Esophagus squamous epithelium (tissue), 5 donors: ENCODE data around the gene CAMKMT. TPM values are rescaled to one million over a fixed set of nuclear protein-coding genes. Genes with fewer than 3 reads are reported as not detected.

Source experiments
- DNase-seq: peaks from one replicate; lab custom pipeline; 2025; lab: John Stamatoyannopoulos, UW
- H3K27ac ChIP-seq, 4 donors: fragments of 200-600 bp; sonication (generic); one replicate each; pipeline ENCODE4 v1.5.1; 2016 to 2019; ENCODE audit warnings: mild to moderate bottlenecking in 1 of 4
- H3K27me3 ChIP-seq, 4 donors: fragments of 200-600 bp; sonication (generic); 1 replicate in 3 of 4; 2 replicates in 1 of 4; pipeline versions ENCODE4 v1.5.1 to v1.6.0; 2017 to 2021; ENCODE audit warnings: antibody characterized with exemption in 1 of 4
- H3K36me3 ChIP-seq, 3 donors: fragments of 200-600 bp; sonication (generic); one replicate each; pipeline ENCODE4 v1.5.1; 2016 to 2019
- H3K4me1 ChIP-seq, 3 donors: fragments of 200-600 bp; sonication (generic); one replicate each; pipeline ENCODE4 v1.5.1; 2017 to 2019
- H3K4me3 ChIP-seq, 4 donors: fragments of 200-600 bp; sonication (generic); 1 replicate in 3 of 4; 2 replicates in 1 of 4; pipeline ENCODE4 v1.5.1; 2016 to 2019; ENCODE audit warnings: mild to moderate bottlenecking in 2 of 4, moderate library complexity in 1 of 4
- H3K9me3 ChIP-seq, 3 donors: fragments of 200-600 bp; sonication (generic); one replicate each; pipeline ENCODE4 v1.5.1; 2016 to 2019
- CTCF ChIP-seq, 6 experiments: fragments of 450-650 bp in 4 of 6; fragments of 200-600 bp in 2 of 6; sonication (generic) in 2 of 6; IDR thresholded peaks; one replicate each; pipeline ENCODE4 v1.5.1; 2016 to 2019; ENCODE audit warnings: antibody characterized with exemption in 6 of 6, mild to moderate bottlenecking in 4 of 6, moderate library complexity in 4 of 6
- POLR2A ChIP-seq, 4 donors: fragments of 450-650 bp; IDR thresholded peaks; one replicate each; pipeline ENCODE4 v1.6.1; 2017; ENCODE audit warnings: antibody characterized with exemption in 4 of 4, mild to moderate bottlenecking in 4 of 4, moderate library complexity in 3 of 4
- WGBS, 2 donors: methylation state at CpG; one replicate each; pipeline ENCODE4 v1.1.5; 2018; 5-methylcytosine and 5-hydroxymethylcytosine counted together
- intact Hi-C: fragments of 100-400 bp; cut with DNase I; formaldehyde crosslinking; loops from one replicate; pipeline ENCODE4 v1.15.0; 2022
- total RNA-seq, 4 donors: library from RNA; depleted of rRNA; stranded (reverse); fragments of >200 nt; gene quantifications; one replicate each; pipeline ENCODE4 v1.1.0, GENCODE V29; 2016
- donor health status: DM: yes; HTN: yes; CAD: no.

CAMKMT gene
- total RNA-seq, 4 donors from 2014 or later = 5.7 to 14.4 (median 10.6) TPM

- H3K4me3 ChIP-seq = no peak overlapping the region
- intact Hi-C loops = no loop called here
- H3K27ac ChIP-seq = no peak overlapping the region
- H3K27me3 ChIP-seq = no peaks in the 10 kb centered on the region
- no peak for DNase-seq
- no peak for TF ChIP-seq POLR2A (IDR thresholded peaks at IDR 0.05)
- TF ChIP-seq CTCF (IDR thresholded peaks at IDR 0.05) = no peak
- no peaks in the 10 kb centered on the region for H3K36me3 ChIP-seq
- peaks cover 0 to 3% (median 0%) of the 10 kb centered on the region in 3 donors for H3K4me1 ChIP-seq
- no peaks in the 10 kb centered on the region for H3K9me3 ChIP-seq
- 90 to 94% methylated on average over 10 of the region's 10 CpGs for WGBS, 2 donors
Measured at GRCh38 chr2:44706681-44707553, 345.2 kb downstream of the CAMKMT start.

GRCh38 chr2:44707945-44708660 lies 346.4 kb downstream of the CAMKMT start:
- no peak for DNase-seq
- H3K36me3 ChIP-seq = no peaks in the 10 kb centered on the region
- no peak overlapping the region for H3K4me3 ChIP-seq
- H3K9me3 ChIP-seq = no peaks in the 10 kb centered on the region
- H3K4me1 ChIP-seq = peaks cover 0 to 3% (median 0%) of the 10 kb centered on the region in 3 donors
- H3K27me3 ChIP-seq = no peaks in the 10 kb centered on the region
- no peak overlapping the region for H3K27ac ChIP-seq
- intact Hi-C loops = no loop called here
- TF ChIP-seq CTCF (IDR thresholded peaks at IDR 0.05) = no peak
- TF ChIP-seq POLR2A (IDR thresholded peaks at IDR 0.05) = no peak
- WGBS, 2 donors = 33 to 41% methylated on average over 3 to 4 of the region's 4 CpGs

DNA sequence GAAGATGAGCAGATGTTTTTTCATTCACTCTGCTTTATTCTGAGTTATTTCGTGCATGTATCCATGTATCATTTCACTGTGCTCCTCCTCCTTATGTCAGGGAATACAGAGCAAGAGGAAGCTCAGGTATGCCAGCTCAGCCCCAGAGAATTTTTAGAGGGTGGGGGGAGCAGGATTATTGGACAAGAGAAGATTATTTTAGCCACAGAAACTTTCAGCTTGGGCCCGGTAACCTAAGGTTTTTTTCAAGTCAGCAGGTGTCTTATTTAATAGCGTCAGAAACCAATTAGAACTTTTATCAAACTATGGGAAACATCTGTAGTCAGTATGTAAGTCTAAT lies 346.9 kb downstream of the CAMKMT start:
- H3K4me1 ChIP-seq = peaks cover 0 to 3% (median 0%) of the 10 kb centered on the region in 3 donors
- DNase-seq = no peak
- no peaks in the 10 kb centered on the region for H3K27me3 ChIP-seq
- H3K27ac ChIP-seq = no peak overlapping the region
- 47 to 60% methylated on average over 3 of the region's 3 CpGs for WGBS, 2 donors
- H3K4me3 ChIP-seq = no peak overlapping the region
- intact Hi-C loops = no loop called here
- H3K9me3 ChIP-seq = no peaks in the 10 kb centered on the region
- H3K36me3 ChIP-seq = no peaks in the 10 kb centered on the region
- TF ChIP-seq CTCF (IDR thresholded peaks at IDR 0.05) (no peak), POLR2A (IDR thresholded peaks at IDR 0.05) (no peak)

GRCh38 chr2:44713170-44713569 lies 351.4 kb downstream of the CAMKMT start:
- H3K4me3 ChIP-seq = no peak overlapping the region
- no peaks in the 10 kb centered on the region for H3K9me3 ChIP-seq
- H3K27ac ChIP-seq = no peak overlapping the region
- TF ChIP-seq CTCF (IDR thresholded peaks at IDR 0.05) (no peak), POLR2A (IDR thresholded peaks at IDR 0.05) (no peak)
- DNase-seq = no peak
- no peaks in the 10 kb centered on the region for H3K27me3 ChIP-seq
- 51 to 60% methylated on average over 3 of the region's 3 CpGs for WGBS, 2 donors
- intact Hi-C loops = no loop called here
- H3K36me3 ChIP-seq = no peaks in the 10 kb centered on the region
- H3K4me1 ChIP-seq = peaks cover 0 to 3% (median 0%) of the 10 kb centered on the region in 3 donors

GRCh38 chr2:44715671-44716081 lies 353.9 kb downstream of the CAMKMT start:
- Histone ChIP-seq H3K9me3 (no peaks in the 10 kb centered on the region), H3K36me3 (no peaks in the 10 kb centered on the region), H3K4me3 (no peak overlapping the region), H3K4me1 (no peaks in the 10 kb centered on the region), H3K27ac (no peak overlapping the region), H3K27me3 (no peaks in the 10 kb centered on the region)
- intact Hi-C loops = no loop called here
- TF ChIP-seq CTCF (IDR thresholded peaks at IDR 0.05) = peak in 1 of 6 experiments; percentile 39
- no peak for TF ChIP-seq POLR2A (IDR thresholded peaks at IDR 0.05)
- 59 to 84% methylated on average over 3 of the region's 3 CpGs for WGBS, 2 donors
- no peak for DNase-seq
